Measurements from ENCODE around the gene ST7.

- TF ChIP-seq GATA2 (IDR thresholded peaks at IDR 0.05; ENCODE audit: low read depth, low read length), result no peak
- TF ChIP-seq GATA3 (IDR thresholded peaks at IDR 0.05; ENCODE audit: low read depth, low read length), result no peak
Measured at GRCh38 chr7:117173035-117173770, 219.9 kb downstream of the ST7 start.

All from SH-SY5Y (cell line).